GM19328 (cell line): ENCODE results near the gene ARAP3.
"Not testable (repeated sequence)": the region's sequence is repeated elsewhere in the genome, so short reads cannot be mapped to it uniquely, and the experiment has no call there.

Source experiments
- ATAC-seq: cut with Tn5 transposase; IDR thresholded peaks from one replicate; pipeline ENCODE4 v1.9.1; 2021; ENCODE audit warnings: mild to moderate bottlenecking, moderate library complexity; ENCODE audit not compliant: unreplicated experiment

Gene ARAP3

GRCh38 chr5:141681695-141682641 is at the start of gene ARAP3:
Gene ARAP3, minus strand, starts transcription at chr5:141682230. Its CDS starts 1,744 bp downstream, at chr5:141680486.
- no peak for ATAC-seq

- ATAC-seq: no peak
Observed at GRCh38 chr5:141729387-141730006, 47.5 kb upstream of the ARAP3 start.

GRCh38 chr5:141725891-141726290 is 43.9 kb upstream of the ARAP3 start:
- ATAC-seq: no peak

- not testable (repeated sequence) for ATAC-seq
Observed at GRCh38 chr5:141725174-141725573, 43.1 kb upstream of the ARAP3 start.

GRCh38 chr5:141722266-141722665 is 40.2 kb upstream of the ARAP3 start:
- ATAC-seq: no peak

GRCh38 chr5:141717043-141717442 is 35.0 kb upstream of the ARAP3 start:
- peak; percentile 65 for ATAC-seq

- ATAC-seq: no peak
Observed at GRCh38 chr5:141716468-141716867, 34.4 kb upstream of the ARAP3 start.

GRCh38 chr5:141716009-141716408 is 34.0 kb upstream of the ARAP3 start:
- ATAC-seq: no peak

GRCh38 chr5:141715346-141715905 is 33.4 kb upstream of the ARAP3 start:
- no peak for ATAC-seq

- no peak for ATAC-seq
Observed at GRCh38 chr5:141714542-141715310, 32.7 kb upstream of the ARAP3 start.

- no peak for ATAC-seq
Observed at GRCh38 chr5:141713616-141714309, 31.7 kb upstream of the ARAP3 start.

DNA sequence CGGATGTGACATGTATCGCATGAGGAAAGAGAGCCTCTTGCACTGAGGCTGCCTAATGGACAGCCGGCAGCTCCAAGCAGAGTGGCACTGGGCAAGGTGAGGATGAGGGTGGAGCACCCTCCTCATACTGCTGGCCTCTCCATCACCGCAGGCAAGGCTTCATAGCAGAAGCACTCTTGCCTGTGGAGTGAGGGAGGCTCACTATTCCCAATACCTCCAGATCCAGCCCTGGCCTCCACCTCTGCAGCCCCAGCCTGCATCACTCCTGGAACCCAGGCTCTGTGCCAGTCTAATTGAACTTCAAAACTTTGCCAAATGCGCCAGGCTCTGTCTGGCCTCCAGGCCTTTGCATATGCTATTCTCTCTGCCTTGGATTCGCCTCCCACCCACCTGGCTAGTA is 29.7 kb upstream of the ARAP3 start:
- no peak for ATAC-seq

DNA sequence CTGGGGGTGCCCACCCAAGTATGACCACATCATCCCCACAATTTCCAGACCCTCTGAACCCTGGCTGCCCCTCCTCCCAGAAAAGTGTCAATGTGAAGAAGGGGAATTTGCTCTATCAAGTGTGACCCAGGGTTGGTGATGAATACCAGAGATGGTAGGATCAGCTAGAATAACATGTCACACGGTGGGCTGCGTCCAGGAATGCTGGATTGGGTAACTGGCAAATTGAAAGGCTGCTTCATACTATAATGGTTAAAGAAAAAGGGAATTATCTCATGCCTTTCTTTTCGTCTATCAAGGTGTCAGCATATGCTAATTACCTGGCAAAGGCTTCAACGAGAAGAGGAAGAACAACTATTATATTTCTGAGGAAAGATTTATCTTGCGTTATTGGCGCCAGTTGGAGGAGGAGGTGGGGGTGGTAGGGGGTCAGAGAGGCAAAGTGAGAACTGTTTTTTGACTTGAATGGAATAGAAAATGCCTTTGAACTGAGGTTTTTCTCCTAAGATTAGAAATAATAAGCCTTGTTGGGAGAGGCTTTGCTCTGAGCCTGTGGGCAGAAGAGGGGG is 27.8 kb upstream of the ARAP3 start:
- ATAC-seq: no peak

GRCh38 chr5:141708016-141708415 is 26.0 kb upstream of the ARAP3 start:
- ATAC-seq: no peak

GRCh38 chr5:141707510-141707909 is 25.5 kb upstream of the ARAP3 start:
- no peak for ATAC-seq

DNA sequence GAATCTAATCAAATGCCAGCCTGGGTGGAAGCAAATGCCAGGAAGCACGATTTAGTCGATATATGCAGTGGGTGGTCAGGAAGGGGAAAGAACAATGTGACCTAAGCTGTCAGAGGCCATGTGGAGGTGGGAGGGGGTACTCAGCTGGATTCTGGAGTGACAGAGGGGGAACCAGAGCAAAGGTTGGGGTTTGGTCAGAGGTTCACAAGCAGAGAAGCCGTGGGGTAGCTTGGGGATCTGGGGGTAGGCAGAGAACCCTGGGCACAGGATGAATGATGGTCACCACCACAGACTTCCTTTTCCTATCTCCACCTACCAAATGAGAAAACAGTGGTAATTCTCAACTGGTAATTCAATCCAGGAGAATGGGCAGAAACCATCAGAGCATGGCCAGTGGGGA is 24.1 kb upstream of the ARAP3 start:
- no peak for ATAC-seq

DNA sequence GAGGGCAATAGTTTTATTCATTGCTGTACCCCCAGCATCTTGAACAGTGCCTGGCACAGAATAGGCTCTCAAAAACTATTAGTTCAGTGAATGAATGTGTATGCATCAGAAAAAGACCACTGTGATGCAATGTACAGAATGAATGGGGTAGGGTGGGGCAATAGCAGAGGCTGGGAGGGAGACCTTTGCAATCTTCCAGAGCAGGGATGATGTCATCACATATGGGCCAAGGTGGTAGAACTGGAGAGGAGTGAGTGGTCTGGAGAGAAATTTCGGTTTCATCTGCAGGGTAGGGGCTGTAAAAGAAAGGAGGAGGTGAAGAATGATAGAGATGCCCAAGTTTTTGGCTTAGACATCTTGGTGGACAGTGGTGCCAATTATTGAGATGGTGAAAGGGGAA is 23.4 kb upstream of the ARAP3 start:
- ATAC-seq: no peak

DNA sequence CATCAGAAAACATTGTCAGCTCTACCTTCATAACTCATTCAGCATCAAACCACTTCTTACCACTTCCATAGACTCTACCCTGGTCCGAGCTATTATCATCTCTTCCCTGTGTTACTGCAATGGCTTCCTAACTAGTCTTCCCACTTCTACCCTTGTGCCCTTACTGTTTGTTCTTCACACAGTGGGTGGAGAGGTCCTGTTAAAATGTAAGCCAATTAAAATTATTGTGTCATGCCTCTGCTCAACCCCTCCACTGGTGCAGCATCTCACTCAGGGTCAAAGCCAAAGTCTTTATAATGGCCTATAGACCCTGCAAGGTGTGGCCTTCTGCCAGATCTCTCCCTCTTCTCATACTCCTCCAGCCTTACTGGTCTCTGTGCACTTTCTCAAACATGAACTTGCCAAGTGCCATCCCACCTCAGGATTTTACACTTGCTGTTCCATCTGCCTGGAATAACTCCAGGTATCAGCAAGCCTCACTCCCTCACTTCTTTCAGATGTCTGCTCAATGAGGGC is 22.8 kb upstream of the ARAP3 start:
- no peak for ATAC-seq

GRCh38 chr5:141703133-141703561 is 21.1 kb upstream of the ARAP3 start:
- ATAC-seq: no peak
